ENCODE data around the gene SMG7.

SMG7 gene

DNA sequence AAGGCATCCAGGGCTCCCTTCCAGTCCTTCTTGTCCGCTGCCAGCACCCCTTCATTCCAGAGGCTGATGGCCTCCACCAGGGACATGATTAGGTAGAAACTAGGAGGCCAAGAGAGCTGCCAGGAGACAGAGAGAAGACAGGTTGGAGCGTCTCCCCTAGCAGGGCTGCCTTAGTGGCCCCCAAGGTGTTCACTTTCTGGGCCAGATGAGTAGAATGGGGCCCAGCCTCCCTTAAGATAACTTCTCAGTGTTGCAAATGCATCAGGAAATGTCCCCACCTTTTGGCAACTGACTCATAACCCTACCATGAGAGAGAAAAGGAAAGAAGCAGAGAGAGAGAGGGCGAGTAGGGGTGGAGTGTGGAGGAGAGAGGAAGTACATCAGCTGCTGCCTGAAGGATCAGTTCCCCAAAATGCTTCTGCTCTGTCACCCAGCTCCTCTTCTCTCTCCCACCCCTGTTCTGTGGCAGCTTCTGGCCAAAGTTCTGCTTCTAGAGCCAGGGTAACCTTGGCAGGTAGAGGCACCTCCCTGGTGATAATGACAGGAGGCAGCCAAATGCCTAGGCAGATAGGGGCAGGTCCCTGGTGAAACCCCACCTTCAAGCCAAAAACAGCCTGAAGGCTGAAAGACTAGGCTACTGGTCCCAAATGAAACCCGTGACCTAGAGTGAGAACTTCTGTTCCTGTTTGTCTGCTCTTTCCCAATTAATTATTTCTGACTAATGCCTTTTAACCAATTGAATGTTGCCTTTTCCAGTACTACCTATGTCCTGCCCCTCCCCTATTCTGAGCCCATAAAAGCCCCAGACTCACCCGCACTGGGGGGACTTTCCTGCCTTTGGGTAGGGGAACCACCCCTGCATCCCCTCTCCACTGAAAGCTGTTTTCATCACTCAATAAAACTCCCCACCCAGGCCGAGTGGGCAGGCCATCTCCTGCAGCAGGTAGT lies 118.2 kb downstream of the SMG7 start, which contains the start of gene NCF2:
Gene NCF2, minus strand, starts transcription at position 216 of the 948 bp plus-strand sequence. Its CDS starts 130 bp downstream, at position 86.
- no peak for TF ChIP-seq GATA3 (IDR thresholded peaks at IDR 0.05; ENCODE audit: low read depth, low read length)
- no peak for TF ChIP-seq GATA2 (IDR thresholded peaks at IDR 0.05; ENCODE audit: low read depth, low read length)

DNA sequence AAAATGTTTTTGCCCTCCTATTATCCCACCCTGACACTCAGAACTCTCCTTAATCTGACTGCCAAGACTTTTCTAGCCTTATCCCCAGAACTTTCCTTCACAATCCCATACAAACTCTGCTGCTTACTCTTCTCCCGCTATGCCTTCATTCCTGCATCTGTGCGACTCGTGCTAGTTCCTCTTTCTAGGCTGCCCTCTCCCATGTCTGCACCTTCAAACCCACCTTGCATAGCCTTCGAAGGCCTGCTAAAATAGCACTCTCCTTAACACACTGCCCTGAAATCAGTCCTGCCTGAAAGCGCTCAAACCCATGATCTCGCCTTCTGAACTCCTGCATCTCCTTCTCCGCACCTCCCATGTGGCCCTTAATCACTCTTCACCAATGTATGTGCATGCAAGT lies 120.4 kb downstream of the SMG7 start:
- TF ChIP-seq GATA2 (IDR thresholded peaks at IDR 0.05; ENCODE audit: low read depth, low read length) (no peak), GATA3 (IDR thresholded peaks at IDR 0.05; ENCODE audit: low read depth, low read length) (no peak)

GRCh38 chr1:183593356-183593755 lies 121.1 kb downstream of the SMG7 start:
- TF ChIP-seq GATA2 (IDR thresholded peaks at IDR 0.05; ENCODE audit: low read depth, low read length) (no peak), GATA3 (IDR thresholded peaks at IDR 0.05; ENCODE audit: low read depth, low read length) (no peak)

- TF ChIP-seq GATA2 (IDR thresholded peaks at IDR 0.05; ENCODE audit: low read depth, low read length) (no peak), GATA3 (IDR thresholded peaks at IDR 0.05; ENCODE audit: low read depth, low read length) (no peak)
These were observed 123.2 kb downstream of the SMG7 start for GRCh38 chr1:183595537-183595936.

DNA sequence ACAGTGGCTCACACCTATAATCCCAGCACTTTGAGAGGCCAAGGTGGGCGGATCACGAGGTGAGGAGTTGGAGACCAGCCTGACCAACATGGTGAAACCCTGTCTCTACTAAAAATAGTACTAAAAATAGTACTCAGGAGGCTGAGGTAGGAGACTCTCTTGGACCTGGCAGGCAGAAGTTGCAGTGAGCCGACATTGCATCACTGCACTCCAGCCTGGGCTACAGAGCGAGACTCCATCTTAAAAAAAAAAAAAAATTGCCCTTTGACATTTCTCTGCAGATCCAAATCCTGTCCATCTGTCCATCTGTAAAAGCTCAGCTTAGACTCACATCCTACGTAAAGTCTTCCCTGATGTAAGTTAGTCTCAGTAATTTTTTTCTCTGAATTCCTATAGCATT lies 124.2 kb downstream of the SMG7 start:
- TF ChIP-seq GATA2 (IDR thresholded peaks at IDR 0.05; ENCODE audit: low read depth, low read length) (no peak), GATA3 (IDR thresholded peaks at IDR 0.05; ENCODE audit: low read depth, low read length) (no peak)

DNA sequence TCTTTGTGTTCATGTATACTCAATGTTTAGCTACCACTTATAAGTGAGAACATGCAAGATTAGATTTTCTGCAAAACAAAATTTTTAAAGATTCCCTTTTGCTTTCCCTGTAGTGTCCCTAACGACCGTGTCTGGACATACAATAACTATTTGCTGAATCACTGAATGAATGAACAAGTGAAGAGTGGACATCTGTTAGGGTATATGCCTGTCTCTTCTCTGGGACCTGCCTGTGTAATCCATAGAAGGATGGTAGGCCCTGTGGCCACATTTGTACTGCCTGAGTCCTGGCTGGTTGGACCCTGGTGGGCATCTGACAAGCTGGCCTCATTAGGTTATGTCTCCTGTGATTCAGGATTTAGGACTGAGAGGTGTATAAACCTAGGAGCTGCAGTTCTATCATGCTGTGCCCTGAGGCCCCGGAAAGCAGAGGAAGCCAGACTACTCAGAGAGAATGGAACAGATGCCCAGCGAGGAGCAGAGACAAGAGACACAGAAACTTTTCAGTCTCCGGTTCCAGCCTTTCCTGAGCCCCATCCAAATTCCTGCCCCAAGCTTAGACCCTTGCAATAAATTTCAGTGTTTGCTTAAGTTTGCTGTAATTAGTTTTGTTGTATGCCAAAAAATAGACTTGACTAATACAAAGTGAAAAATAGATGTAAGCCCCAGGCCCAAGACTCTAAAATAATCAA lies 125.5 kb downstream of the SMG7 start:
- TF ChIP-seq GATA3 (IDR thresholded peaks at IDR 0.05; ENCODE audit: low read depth, low read length) (no peak), GATA2 (IDR thresholded peaks at IDR 0.05; ENCODE audit: low read depth, low read length) (no peak)

DNA sequence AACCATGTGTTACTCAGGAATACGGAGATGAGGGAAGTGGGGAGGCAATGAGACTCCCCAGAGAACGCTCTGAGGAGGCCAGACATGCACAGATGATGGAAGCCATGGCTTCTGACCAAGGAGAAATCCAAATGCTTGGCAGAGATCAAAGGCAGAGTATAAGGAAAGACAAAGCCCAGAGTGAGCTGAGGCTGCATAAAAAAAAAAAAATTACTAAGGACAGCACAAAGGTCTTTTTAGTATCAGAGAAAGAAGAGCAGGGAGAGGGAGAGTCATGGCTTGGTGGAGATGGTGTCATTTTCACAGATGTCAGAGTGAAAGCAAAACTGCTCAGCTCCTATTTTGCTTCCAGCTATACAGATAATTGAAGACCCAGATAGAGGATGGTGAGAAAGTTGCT lies 126.1 kb downstream of the SMG7 start:
- TF ChIP-seq GATA3 (IDR thresholded peaks at IDR 0.05; ENCODE audit: low read depth, low read length) (no peak), GATA2 (IDR thresholded peaks at IDR 0.05; ENCODE audit: low read depth, low read length) (no peak)

- TF ChIP-seq GATA2 (IDR thresholded peaks at IDR 0.05; ENCODE audit: low read depth, low read length): no peak
- TF ChIP-seq GATA3 (IDR thresholded peaks at IDR 0.05; ENCODE audit: low read depth, low read length): no peak
These were observed 127.8 kb downstream of the SMG7 start for GRCh38 chr1:183600136-183600535.

GRCh38 chr1:183600634-183601033 lies 128.3 kb downstream of the SMG7 start:
- no peak for TF ChIP-seq GATA2 (IDR thresholded peaks at IDR 0.05; ENCODE audit: low read depth, low read length)
- TF ChIP-seq GATA3 (IDR thresholded peaks at IDR 0.05; ENCODE audit: low read depth, low read length): no peak

- no peak for TF ChIP-seq GATA2 (IDR thresholded peaks at IDR 0.05; ENCODE audit: low read depth, low read length)
- TF ChIP-seq GATA3 (IDR thresholded peaks at IDR 0.05; ENCODE audit: low read depth, low read length): no peak
These were observed 130.2 kb downstream of the SMG7 start for GRCh38 chr1:183602510-183602909.
